Measurements from ENCODE around the gene HYLS1.
A peak's percentile ranks its signal among the peaks of the same experiment; 100 is the strongest.

Gene HYLS1

GRCh38 chr11:125890447-125891100 lies 3.1 kb downstream of the HYLS1 start:
- no peaks in the 10 kb centered on the region for H3K27me3 ChIP-seq (ENCODE audit: insufficient read depth, insufficient read length)
- TF ChIP-seq SUZ12 (IDR thresholded peaks at IDR 0.05; ENCODE audit: extremely low read depth, insufficient read depth, insufficient read length) (no peak), YY1 (IDR thresholded peaks at IDR 0.05; ENCODE audit: insufficient read depth, insufficient read length) (no peak), ZNF274 (IDR thresholded peaks at IDR 0.05; ENCODE audit: low read depth, low read length) (no peak)
- H3K4me3 ChIP-seq (ENCODE audit: insufficient read length, low read depth) = no peak overlapping the region
- peaks cover 44% of the 10 kb centered on the region for H3K36me3 ChIP-seq (ENCODE audit: insufficient read depth, insufficient read length, low read length)
- no peak for DNase-seq (ENCODE audit: low read depth, low spot score)
- H3K9me3 ChIP-seq (ENCODE audit: insufficient read depth, low read length) = no peaks in the 10 kb centered on the region; the same call in 1 of the 2 replicates
- no peaks in the 10 kb centered on the region for H3K4me1 ChIP-seq (ENCODE audit: insufficient read depth, insufficient read length)
- no peak overlapping the region for H3K9ac ChIP-seq (ENCODE audit: insufficient read length, low read depth)

DNA sequence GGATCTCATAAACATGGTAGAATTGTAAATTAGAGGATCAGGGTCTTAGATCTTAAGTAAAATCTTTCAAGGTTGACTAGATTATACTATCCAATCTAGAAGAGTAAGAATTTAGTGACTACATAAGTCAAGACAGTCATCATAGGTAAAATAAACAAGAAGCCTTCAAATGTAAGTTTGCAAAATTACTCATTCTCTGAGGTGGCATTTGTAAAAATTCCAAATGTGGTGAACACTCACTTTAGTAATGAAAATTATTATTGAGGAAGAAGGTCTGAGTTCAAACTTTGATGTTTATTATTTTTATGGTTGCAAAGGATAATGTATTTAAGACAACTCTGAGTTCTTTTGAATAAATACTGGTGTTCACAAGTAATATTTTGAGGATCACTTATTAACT lies 4.6 kb downstream of the HYLS1 start:
- Histone ChIP-seq H3K4me1 (ENCODE audit: insufficient read depth, insufficient read length) (no peaks in the 10 kb centered on the region), H3K9me3 (ENCODE audit: insufficient read depth, low read length) (no peaks in the 10 kb centered on the region), H3K36me3 (ENCODE audit: insufficient read depth, insufficient read length, low read length) (peaks cover 47% of the 10 kb centered on the region), H3K4me3 (ENCODE audit: insufficient read length, low read depth) (no peak overlapping the region), H3K9ac (ENCODE audit: insufficient read length, low read depth) (no peak overlapping the region), H3K27me3 (ENCODE audit: insufficient read depth, insufficient read length) (no peaks in the 10 kb centered on the region)
- no peak for DNase-seq (ENCODE audit: low read depth, low spot score)
- TF ChIP-seq SUZ12 (IDR thresholded peaks at IDR 0.05; ENCODE audit: extremely low read depth, insufficient read depth, insufficient read length) (no peak), ZNF274 (IDR thresholded peaks at IDR 0.05; ENCODE audit: low read depth, low read length) (no peak), YY1 (IDR thresholded peaks at IDR 0.05; ENCODE audit: insufficient read depth, insufficient read length) (no peak)

GRCh38 chr11:125892994-125893393 lies 5.5 kb downstream of the HYLS1 start:
- DNase-seq (ENCODE audit: low read depth, low spot score) = no peak
- H3K9ac ChIP-seq (ENCODE audit: insufficient read length, low read depth) = no peak overlapping the region
- no peaks in the 10 kb centered on the region for H3K4me1 ChIP-seq (ENCODE audit: insufficient read depth, insufficient read length)
- H3K27me3 ChIP-seq (ENCODE audit: insufficient read depth, insufficient read length) = no peaks in the 10 kb centered on the region
- H3K9me3 ChIP-seq (ENCODE audit: insufficient read depth, low read length) = no peaks in the 10 kb centered on the region
- H3K4me3 ChIP-seq (ENCODE audit: insufficient read length, low read depth) = no peak overlapping the region
- peaks cover 47% of the 10 kb centered on the region for H3K36me3 ChIP-seq (ENCODE audit: insufficient read depth, insufficient read length, low read length)
- TF ChIP-seq YY1 (IDR thresholded peaks at IDR 0.05; ENCODE audit: insufficient read depth, insufficient read length) (no peak), SUZ12 (IDR thresholded peaks at IDR 0.05; ENCODE audit: extremely low read depth, insufficient read depth, insufficient read length) (no peak), ZNF274 (IDR thresholded peaks at IDR 0.05; ENCODE audit: low read depth, low read length) (no peak)

DNA sequence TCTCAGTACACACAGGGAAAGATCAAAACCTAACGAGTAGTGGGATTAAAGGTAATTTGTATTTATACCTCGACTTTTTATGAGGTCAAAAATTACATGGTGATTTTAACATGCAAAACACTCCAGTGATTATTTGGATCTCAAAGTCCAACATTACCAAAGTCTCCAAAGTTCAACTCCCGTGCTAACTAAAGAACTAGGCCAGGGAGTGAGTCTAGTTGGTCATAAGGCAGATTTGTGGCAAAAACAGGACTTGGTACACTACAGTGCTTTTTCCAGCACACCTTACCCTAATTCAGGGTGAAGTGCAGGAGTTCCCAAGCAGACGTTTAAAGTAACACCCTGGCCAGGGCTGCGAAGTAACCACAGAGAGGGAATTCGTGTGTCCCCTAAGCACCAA lies 14.4 kb downstream of the HYLS1 start:
- Histone ChIP-seq H3K27me3 (ENCODE audit: insufficient read depth, insufficient read length) (peaks cover 12% of the 10 kb centered on the region), H3K4me1 (ENCODE audit: insufficient read depth, insufficient read length) (no peaks in the 10 kb centered on the region), H3K9ac (ENCODE audit: insufficient read length, low read depth) (no peak overlapping the region), H3K36me3 (ENCODE audit: insufficient read depth, insufficient read length, low read length) (peaks cover 17% of the 10 kb centered on the region), H3K4me3 (ENCODE audit: insufficient read length, low read depth) (no peak overlapping the region), H3K9me3 (ENCODE audit: insufficient read depth, low read length) (peaks cover 6% of the 10 kb centered on the region; the same call in 1 of the 2 replicates)
- TF ChIP-seq SUZ12 (IDR thresholded peaks at IDR 0.05; ENCODE audit: extremely low read depth, insufficient read depth, insufficient read length) = no peak
- TF ChIP-seq YY1 (IDR thresholded peaks at IDR 0.05; ENCODE audit: insufficient read depth, insufficient read length) = no peak
- TF ChIP-seq ZNF274 (IDR thresholded peaks at IDR 0.05; ENCODE audit: low read depth, low read length) = no peak
- DNase-seq (ENCODE audit: low read depth, low spot score) = no peak

- peak overlapping the region; percentile 80 for H3K4me3 ChIP-seq (ENCODE audit: insufficient read length, low read depth)
- H3K4me1 ChIP-seq (ENCODE audit: insufficient read depth, insufficient read length) = no peaks in the 10 kb centered on the region
- peaks cover 17% of the 10 kb centered on the region for H3K36me3 ChIP-seq (ENCODE audit: insufficient read depth, insufficient read length, low read length)
- peaks cover 6% of the 10 kb centered on the region; the same call in 1 of the 2 replicates for H3K9me3 ChIP-seq (ENCODE audit: insufficient read depth, low read length)
- H3K27me3 ChIP-seq (ENCODE audit: insufficient read depth, insufficient read length) = peaks cover 12% of the 10 kb centered on the region
- DNase-seq (ENCODE audit: low read depth, low spot score) = no peak
- peak overlapping the region; percentile 87 for H3K9ac ChIP-seq (ENCODE audit: insufficient read length, low read depth)
- TF ChIP-seq ZNF274 (IDR thresholded peaks at IDR 0.05; ENCODE audit: low read depth, low read length) (no peak), SUZ12 (IDR thresholded peaks at IDR 0.05; ENCODE audit: extremely low read depth, insufficient read depth, insufficient read length) (no peak), YY1 (IDR thresholded peaks at IDR 0.05; ENCODE audit: insufficient read depth, insufficient read length) (no peak)
These were observed 14.9 kb downstream of the HYLS1 start for GRCh38 chr11:125902277-125902926.

- DNase-seq (ENCODE audit: low read depth, low spot score) = peak; percentile 70
- TF ChIP-seq ZNF274 (IDR thresholded peaks at IDR 0.05; ENCODE audit: low read depth, low read length) (no peak), YY1 (IDR thresholded peaks at IDR 0.05; ENCODE audit: insufficient read depth, insufficient read length) (no peak), SUZ12 (IDR thresholded peaks at IDR 0.05; ENCODE audit: extremely low read depth, insufficient read depth, insufficient read length) (no peak)
- no peaks in the 10 kb centered on the region for H3K4me1 ChIP-seq (ENCODE audit: insufficient read depth, insufficient read length)
- H3K36me3 ChIP-seq (ENCODE audit: insufficient read depth, insufficient read length, low read length) = peaks cover 16% of the 10 kb centered on the region
- H3K9ac ChIP-seq (ENCODE audit: insufficient read length, low read depth) = peak within 1 kb of the TSS; percentile 87
- peak within 1 kb of the TSS; percentile 80 for H3K4me3 ChIP-seq (ENCODE audit: insufficient read length, low read depth)
- H3K27me3 ChIP-seq (ENCODE audit: insufficient read depth, insufficient read length) = peaks cover 12% of the 10 kb centered on the region
- H3K9me3 ChIP-seq (ENCODE audit: insufficient read depth, low read length) = peaks cover 6% of the 10 kb centered on the region; the same call in 1 of the 2 replicates
These were observed 15.7 kb downstream of the HYLS1 start, which contains the start of gene PUS3 for GRCh38 chr11:125902927-125903710. PUS3 (minus strand) TSS chr11:125903206; CDS start chr11:125896284, 6,922 bp downstream.

Data from NT2/D1 (cell line).